Vagina (tissue), 2 donors: ENCODE data around the gene DYRK1A. TPM values are rescaled to one million over a fixed set of nuclear protein-coding genes. Genes with fewer than 3 reads are reported as not detected.

Experiments used
- DNase-seq, 2 donors: peaks; one replicate each; pipeline ENCODE4 v3.0.0-alpha.2; 2017; ENCODE audit errors: extremely low spot score in 2 of 2
- H3K27ac ChIP-seq: fragments of 200-600 bp; sonication (generic); one replicate; pipeline ENCODE4 v1.5.1; 2019
- H3K27me3 ChIP-seq: fragments of 200-600 bp; sonication (generic); one replicate; pipeline ENCODE4 v1.5.1; 2019
- H3K36me3 ChIP-seq, 2 donors: fragments of 200-600 bp; sonication (generic); one replicate each; pipeline ENCODE4 v1.5.1; 2017 to 2019
- H3K4me1 ChIP-seq: fragments of 200-600 bp; sonication (generic); one replicate; pipeline ENCODE4 v1.5.1; 2019
- H3K4me3 ChIP-seq, 2 donors: fragments of 200-600 bp; sonication (generic); 1 replicate in 1 of 2; 2 replicates in 1 of 2; pipeline ENCODE4 v1.5.1; 2016 to 2019
- H3K9me3 ChIP-seq: fragments of 200-600 bp; sonication (generic); one replicate; pipeline ENCODE4 v1.5.1; 2019
- CTCF ChIP-seq, 3 experiments: fragments of 450-650 bp in 2 of 3; fragments of 200-600 bp in 1 of 3; sonication (generic) in 1 of 3; IDR thresholded peaks; one replicate each; pipeline ENCODE4 v1.5.1; 2017 to 2019; ENCODE audit warnings: antibody characterized with exemption in 3 of 3, mild to moderate bottlenecking in 2 of 3, moderate library complexity in 2 of 3
- POLR2A ChIP-seq, 2 donors: fragments of 450-650 bp; IDR thresholded peaks; one replicate each; pipeline ENCODE4 v1.6.1; 2017; ENCODE audit warnings: antibody characterized with exemption in 2 of 2, mild to moderate bottlenecking in 2 of 2, moderate library complexity in 2 of 2
- POLR2AphosphoS5 ChIP-seq, 2 donors: sonication (generic); formaldehyde crosslinking; IDR thresholded peaks; one replicate each; pipeline ENCODE4 v1.9.0; 2017; ENCODE audit warnings: antibody characterized with exemption in 2 of 2, mild to moderate bottlenecking in 2 of 2, low read depth in 1 of 2; ENCODE audit not compliant: insufficient read depth in 1 of 2
- intact Hi-C: fragments of 100-400 bp; cut with DNase I; formaldehyde crosslinking; loops from one replicate; pipeline ENCODE4 v1.15.1; 2023
- total RNA-seq: library from RNA; depleted of rRNA; stranded (reverse); fragments of >200 nt; gene quantifications from one replicate; pipeline ENCODE4 v1.2.3, GENCODE V29; 2016

Gene DYRK1A
- total RNA-seq, 1 donor from 2014 or later = 78.1 TPM

DNA sequence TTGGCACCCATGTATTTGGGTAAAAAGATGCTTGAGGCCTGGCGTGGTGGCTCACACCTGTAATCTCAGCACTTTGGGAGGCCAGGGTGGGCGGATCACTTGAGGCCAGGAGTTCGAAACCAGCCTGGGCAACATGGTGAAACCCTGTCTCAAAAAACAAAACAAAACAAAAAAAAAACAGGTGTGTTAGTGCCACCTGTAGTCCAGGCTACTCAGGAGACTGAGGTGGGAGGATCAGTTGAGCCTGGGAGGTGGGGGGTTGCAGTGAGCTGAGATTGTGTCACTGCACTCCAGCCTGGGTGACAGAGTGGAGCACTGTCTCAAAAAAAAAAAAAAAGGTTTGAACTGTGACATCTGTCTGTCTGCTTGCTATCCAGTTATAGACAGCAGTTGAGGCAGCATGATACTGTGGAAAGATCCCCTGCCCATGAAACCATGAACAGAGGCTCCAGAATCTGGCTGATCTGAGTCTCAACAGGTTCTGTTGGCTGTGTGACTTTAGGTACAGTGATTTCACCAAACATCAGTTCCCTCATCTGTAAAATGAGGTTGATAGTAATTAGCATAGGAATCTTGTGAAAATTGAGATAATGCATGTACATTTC lies 5.7 kb downstream of the DYRK1A start:
- no peaks in the 10 kb centered on the region for H3K36me3 ChIP-seq
- DNase-seq = no peak
- H3K4me1 ChIP-seq = peaks cover 91% of the 10 kb centered on the region
- no peak overlapping the region for H3K27ac ChIP-seq
- intact Hi-C loops = no loop called here
- H3K9me3 ChIP-seq = no peaks in the 10 kb centered on the region
- no peaks in the 10 kb centered on the region for H3K27me3 ChIP-seq
- H3K4me3 ChIP-seq = no peak overlapping the region
- TF ChIP-seq POLR2A (IDR thresholded peaks at IDR 0.05) (no peak), CTCF (IDR thresholded peaks at IDR 0.05) (no peak), POLR2AphosphoS5 (IDR thresholded peaks at IDR 0.05; ENCODE audit: insufficient read depth in 1 of 2, low read depth in 1 of 2) (no peak)

- DNase-seq = no peak
- H3K4me3 ChIP-seq = no peak overlapping the region
- TF ChIP-seq POLR2A (IDR thresholded peaks at IDR 0.05) (no peak), CTCF (IDR thresholded peaks at IDR 0.05) (no peak), POLR2AphosphoS5 (IDR thresholded peaks at IDR 0.05; ENCODE audit: insufficient read depth in 1 of 2, low read depth in 1 of 2) (no peak)
- H3K27me3 ChIP-seq = no peaks in the 10 kb centered on the region
- intact Hi-C loops = no loop called here
- no peaks in the 10 kb centered on the region for H3K36me3 ChIP-seq
- H3K4me1 ChIP-seq = peaks cover 98% of the 10 kb centered on the region
- no peaks in the 10 kb centered on the region for H3K9me3 ChIP-seq
- no peak overlapping the region for H3K27ac ChIP-seq
Observed at GRCh38 chr21:37372951-37373350, 6.4 kb downstream of the DYRK1A start.

DNA sequence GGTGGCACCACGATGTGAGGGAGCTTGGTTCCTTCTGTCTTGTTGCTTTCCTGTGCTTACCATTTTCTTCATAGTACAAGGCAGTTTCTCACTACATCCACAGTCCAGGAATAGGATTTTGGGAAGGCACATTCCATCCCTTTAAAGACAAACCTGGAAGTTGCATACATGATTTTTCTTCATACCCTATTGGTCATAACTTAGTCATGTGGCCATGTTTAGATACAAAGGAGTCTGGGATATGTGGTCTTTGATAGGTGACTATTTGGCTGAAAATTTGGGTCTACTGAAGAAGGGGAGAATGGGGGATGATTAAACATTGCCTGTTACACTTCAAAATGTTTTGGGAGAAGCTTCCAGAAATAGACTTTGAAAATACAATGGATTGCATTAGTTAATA lies 7.0 kb downstream of the DYRK1A start:
- peaks cover 100% of the 10 kb centered on the region for H3K4me1 ChIP-seq
- TF ChIP-seq CTCF (IDR thresholded peaks at IDR 0.05) (no peak), POLR2A (IDR thresholded peaks at IDR 0.05) (no peak), POLR2AphosphoS5 (IDR thresholded peaks at IDR 0.05; ENCODE audit: insufficient read depth in 1 of 2, low read depth in 1 of 2) (no peak)
- H3K4me3 ChIP-seq = no peak overlapping the region
- H3K27ac ChIP-seq = no peak overlapping the region
- intact Hi-C loops = no loop called here
- no peaks in the 10 kb centered on the region for H3K27me3 ChIP-seq
- H3K9me3 ChIP-seq = no peaks in the 10 kb centered on the region
- H3K36me3 ChIP-seq = no peaks in the 10 kb centered on the region
- no peak for DNase-seq

- TF ChIP-seq POLR2AphosphoS5 (IDR thresholded peaks at IDR 0.05; ENCODE audit: insufficient read depth in 1 of 2, low read depth in 1 of 2) (no peak), POLR2A (IDR thresholded peaks at IDR 0.05) (no peak), CTCF (IDR thresholded peaks at IDR 0.05) (no peak)
- H3K4me3 ChIP-seq = no peak overlapping the region
- no peaks in the 10 kb centered on the region for H3K9me3 ChIP-seq
- no peaks in the 10 kb centered on the region for H3K36me3 ChIP-seq
- peaks cover 100% of the 10 kb centered on the region for H3K4me1 ChIP-seq
- no peak overlapping the region for H3K27ac ChIP-seq
- H3K27me3 ChIP-seq = no peaks in the 10 kb centered on the region
- no peak for DNase-seq
- intact Hi-C loops = no loop called here
Observed at GRCh38 chr21:37374027-37374426, 7.5 kb downstream of the DYRK1A start.

GRCh38 chr21:37375866-37376574 lies 9.4 kb downstream of the DYRK1A start:
- H3K4me1 ChIP-seq = peaks cover 100% of the 10 kb centered on the region
- H3K9me3 ChIP-seq = no peaks in the 10 kb centered on the region
- no peaks in the 10 kb centered on the region for H3K27me3 ChIP-seq
- intact Hi-C loops = no loop called here
- no peak overlapping the region for H3K4me3 ChIP-seq
- no peaks in the 10 kb centered on the region for H3K36me3 ChIP-seq
- no peak overlapping the region for H3K27ac ChIP-seq
- DNase-seq = no peak
- TF ChIP-seq POLR2A (IDR thresholded peaks at IDR 0.05) = no peak
- TF ChIP-seq POLR2AphosphoS5 (IDR thresholded peaks at IDR 0.05; ENCODE audit: insufficient read depth in 1 of 2, low read depth in 1 of 2) = no peak
- no peak for TF ChIP-seq CTCF (IDR thresholded peaks at IDR 0.05)
